Right lobe of liver (tissue), 4 donors: Measurements from ENCODE around the gene NTF4.
"Not testable (repeated sequence)": the region's sequence is repeated elsewhere in the genome, so short reads cannot be mapped to it uniquely, and the experiment has no call there.

Source experiments
- CTCF ChIP-seq, 4 donors: fragments of 200-600 bp in 3 of 4; fragments of 450-650 bp in 1 of 4; IDR thresholded peaks; one replicate each; pipeline versions ENCODE4 v1.5.1 to v1.8.0; 2016 to 2022; ENCODE audit warnings: antibody characterized with exemption in 4 of 4, mild to moderate bottlenecking in 2 of 4
- POLR2A ChIP-seq: fragments of 450-650 bp; IDR thresholded peaks from one replicate; pipeline ENCODE4 v1.6.1; 2017; ENCODE audit warnings: antibody characterized with exemption, mild to moderate bottlenecking
- donor health status: DM: no; HTN: no; CAD: no.
- donor health status: DM: no; HTN: no; CAD: no.
- donor health status: DM: no; HTN: yes; CAD: no.

GRCh38 chr19:49030323-49030722 is 34.3 kb downstream of the NTF4 start:
- not testable (repeated sequence) for TF ChIP-seq CTCF (IDR thresholded peaks at IDR 0.05); POLR2A
